CD4-positive, alpha-beta T cell treated with Interleukin-12 subunit alpha and Interleukin-12 subunit beta, for 1 hour (primary cell): ENCODE measurements around the gene SULT1C2.
"Not testable (repeated sequence)": the region's sequence is repeated elsewhere in the genome, so short reads cannot be mapped to it uniquely, and the experiment has no call there.

Experiments
- DNase-seq: peaks from one replicate; pipeline ENCODE4 v3.0.0-alpha.2; 2020

SULT1C2 gene

GRCh38 chr2:108288534-108289106 lies at the start of gene SULT1C2:
Gene SULT1C2, plus strand, starts transcription at chr2:108288895. Its CDS starts 4,773 bp downstream, at chr2:108293668.
- no peak for DNase-seq

GRCh38 chr2:108239786-108240185 lies 48.9 kb upstream of the SULT1C2 start, which contains the start of gene SULT1C3:
Gene SULT1C3, plus strand, starts transcription at chr2:108239968. Its CDS starts 7,227 bp downstream, at chr2:108247195.
- no peak for DNase-seq

GRCh38 chr2:108240966-108241365 lies 47.7 kb upstream of the SULT1C2 start:
- DNase-seq = no peak

- DNase-seq = no peak
Measured at GRCh38 chr2:108243566-108243965, 45.1 kb upstream of the SULT1C2 start.

- no peak for DNase-seq
Measured at GRCh38 chr2:108244667-108245414, 43.9 kb upstream of the SULT1C2 start.

- DNase-seq = no peak
Measured at GRCh38 chr2:108253106-108253505, 35.6 kb upstream of the SULT1C2 start.

- DNase-seq = no peak
Measured at GRCh38 chr2:108257757-108258331, 30.9 kb upstream of the SULT1C2 start.

- no peak for DNase-seq
Measured at GRCh38 chr2:108260773-108261172, 27.9 kb upstream of the SULT1C2 start.

- DNase-seq = no peak
Measured at GRCh38 chr2:108262036-108262435, 26.7 kb upstream of the SULT1C2 start.

GRCh38 chr2:108263401-108263800 lies 25.3 kb upstream of the SULT1C2 start:
- no peak for DNase-seq

- no peak for DNase-seq
Measured at GRCh38 chr2:108266218-108266617, 22.5 kb upstream of the SULT1C2 start.

- no peak for DNase-seq
Measured at GRCh38 chr2:108267101-108267500, 21.6 kb upstream of the SULT1C2 start.

GRCh38 chr2:108268001-108268400 lies 20.7 kb upstream of the SULT1C2 start:
- no peak for DNase-seq

GRCh38 chr2:108270346-108270745 lies 18.3 kb upstream of the SULT1C2 start:
- no peak for DNase-seq

- DNase-seq = no peak
Measured at GRCh38 chr2:108270768-108271506, 17.8 kb upstream of the SULT1C2 start.

- DNase-seq = no peak
Measured at GRCh38 chr2:108271691-108272253, 16.9 kb upstream of the SULT1C2 start.

GRCh38 chr2:108278631-108279030 lies 10.1 kb upstream of the SULT1C2 start:
- DNase-seq = no peak

- DNase-seq = no peak
Measured at GRCh38 chr2:108279468-108279867, 9.2 kb upstream of the SULT1C2 start.

- DNase-seq = no peak
Measured at GRCh38 chr2:108280466-108280865, 8.2 kb upstream of the SULT1C2 start.

GRCh38 chr2:108284566-108284965 lies 4.1 kb upstream of the SULT1C2 start:
- DNase-seq = not testable (repeated sequence)

- DNase-seq = no peak
Measured at GRCh38 chr2:108285616-108286015, 3.1 kb upstream of the SULT1C2 start.

- DNase-seq = no peak
Measured at GRCh38 chr2:108287169-108287568, 1.5 kb upstream of the SULT1C2 start.

- DNase-seq = no peak
Measured at GRCh38 chr2:108293850-108294249, 5.2 kb downstream of the SULT1C2 start.
